Endothelial cell of umbilical vein (primary cell): Measurements from ENCODE around the gene CLSTN1.

Source experiments
- CTCF ChIP-seq, 2 donors: IDR thresholded peaks; 1 replicate in 1 of 2; 2 replicates in 1 of 2; pipeline ENCODE4 v1.5.1; 2011; ENCODE audit warnings: low read length in 2 of 2, mild to moderate bottlenecking in 2 of 2, moderate library complexity in 2 of 2, control low read depth in 1 of 2, inconsistent platforms in 1 of 2, low read depth in 1 of 2; ENCODE audit not compliant: insufficient read depth in 1 of 2; ENCODE audit errors: extremely low read depth in 1 of 2
- EZH2 ChIP-seq: IDR thresholded peaks from 2 replicates; pipeline ENCODE4 v1.6.1; 2012; ENCODE audit warnings: borderline replicate concordance, low read depth, mild to moderate bottlenecking, moderate library complexity, low read length, inconsistent platforms; ENCODE audit not compliant: severe bottlenecking
- GATA2 ChIP-seq: IDR thresholded peaks from 2 replicates; pipeline ENCODE4 v1.7.0; 2011; ENCODE audit warnings: low read depth, mild to moderate bottlenecking, moderate library complexity, mixed read lengths, low read length; ENCODE audit not compliant: insufficient read length, insufficient read depth
- JUN ChIP-seq: IDR thresholded peaks from 2 replicates; pipeline ENCODE4 v1.6.1; 2011; ENCODE audit warnings: borderline replicate concordance, low read depth; ENCODE audit not compliant: insufficient read length, insufficient read depth
- MAX ChIP-seq: IDR thresholded peaks from 2 replicates; pipeline ENCODE4 v1.6.1; 2011; ENCODE audit not compliant: insufficient read depth, insufficient read length
- POLR2A ChIP-seq: IDR thresholded peaks from 2 replicates; pipeline ENCODE4 v1.6.1; 2012; ENCODE audit warnings: low read depth, mild to moderate bottlenecking, control low read depth, low read length
- POLR2AphosphoS5 ChIP-seq: IDR thresholded peaks from 2 replicates; pipeline ENCODE4 v1.6.1; 2012; ENCODE audit warnings: low read depth, mild to moderate bottlenecking, control low read depth, low read length, moderate library complexity; ENCODE audit not compliant: insufficient read depth

- TF ChIP-seq EZH2 (no peak), CTCF (IDR thresholded peaks at IDR 0.05; ENCODE audit: extremely low read depth in 1 of 2, insufficient read depth in 1 of 2, low read depth in 1 of 2, low read length in 2 of 2) (no peak), POLR2A (no peak), POLR2AphosphoS5 (no peak), GATA2 (no peak), MAX (no peak), JUN (no peak)
Observed at GRCh38 chr1:9842073-9842711, 18.4 kb upstream of the CLSTN1 start.
